K562 (cell line): ENCODE measurements around the gene CLGN. TPM values are rescaled to one million over a fixed set of nuclear protein-coding genes. Genes with fewer than 3 reads are reported as not detected.

Experiments used
- COPS2 ChIP-seq: fragments of 450-650 bp; conservative IDR thresholded peaks from 2 replicates; pipeline ENCODE4 v1.6.1; 2016; ENCODE audit warnings: mild to moderate bottlenecking, moderate library complexity
- CREBBP ChIP-seq: IDR thresholded peaks from one replicate; pipeline ENCODE4 v1.6.1; 2012; ENCODE audit warnings: low read depth, mild to moderate bottlenecking, control low read depth, inconsistent platforms, low read length
- EP400 ChIP-seq: fragments of 450-650 bp; IDR thresholded peaks from 2 replicates; pipeline ENCODE4 v1.6.1; 2017; ENCODE audit warnings: antibody characterized with exemption, mild to moderate bottlenecking, moderate library complexity
- KDM1A ChIP-seq, 2 experiments: fragments of 450-650 bp; IDR thresholded peaks; 2 replicates each; pipeline ENCODE4 v1.6.1; 2016; ENCODE audit warnings: mild to moderate bottlenecking in 2 of 2
- MAFK ChIP-seq: IDR thresholded peaks from 2 replicates; pipeline ENCODE4 v1.6.1; 2011; ENCODE audit warnings: low read length, improper control_type of control experiment
- NFIX ChIP-seq: fragments of 250-450 bp; sonication (Bioruptor Pico); IDR thresholded peaks from 2 replicates; pipeline ENCODE4 v1.4.0; 2020; ENCODE audit warnings: low read depth, mild to moderate bottlenecking, moderate library complexity
- OTX1 ChIP-seq: fragments of 450-650 bp; formaldehyde crosslinking; IDR thresholded peaks from 2 replicates; pipeline ENCODE4 v1.4.0; 2022; ENCODE audit warnings: mild to moderate bottlenecking
- PTRF ChIP-seq: fragments of 450-650 bp; IDR thresholded peaks from 2 replicates; pipeline ENCODE4 v1.6.1; 2016; ENCODE audit warnings: mild to moderate bottlenecking, missing genetic modification characterization, missing compliant biosample characterization
- RBM14 ChIP-seq: fragments of 200-400 bp; formaldehyde crosslinking; IDR thresholded peaks from 2 replicates; pipeline ENCODE4 v1.6.1; 2018; ENCODE audit warnings: low read depth, mild to moderate bottlenecking, low read length, moderate library complexity, borderline replicate concordance; ENCODE audit not compliant: insufficient read depth
- SNRNP70 ChIP-seq: fragments of 200-400 bp; formaldehyde crosslinking; optimal IDR thresholded peaks from 2 replicates; pipeline ENCODE3; 2017; ENCODE audit warnings: low read depth, low read length
- TCF7L2 ChIP-seq: fragments of 150-350 bp; IDR thresholded peaks from 2 replicates; pipeline ENCODE4 v1.6.1; 2016; ENCODE audit warnings: low read depth, mild to moderate bottlenecking, low read length, moderate library complexity
- TEAD4 ChIP-seq, 2 experiments: sonication (generic) in 1 of 2; formaldehyde crosslinking in 1 of 2; IDR thresholded peaks; 2 replicates each; pipeline versions ENCODE4 v1.6.1 to v1.8.0; 2012 to 2022; ENCODE audit warnings: borderline replicate concordance in 1 of 2, inconsistent platforms in 1 of 2, low read length in 1 of 2, mild to moderate bottlenecking in 1 of 2, missing genetic modification reagents in 1 of 2
- ZNF143 ChIP-seq: sonication (generic); formaldehyde crosslinking; IDR thresholded peaks from 2 replicates; pipeline ENCODE4 v1.9.0; 2022; ENCODE audit warnings: mild to moderate bottlenecking, missing genetic modification reagents
- ZNF584 ChIP-seq: fragments of 200-800 bp; sonication (Bioruptor generic); IDR thresholded peaks from 2 replicates; pipeline ENCODE4 v1.6.1; 2016; ENCODE audit warnings: low read depth, mild to moderate bottlenecking, missing genetic modification characterization, missing compliant biosample characterization
- polyA plus RNA-seq, 8 experiments: library from polyadenylated mRNA; depleted of rRNA in 4 of 8; stranded (reverse) in 5 of 8; unstranded in 3 of 8; fragments of >200 nt; fragmentation: Nextera tagmentation in 2 of 8; fragmentation: Illumina TruSeq in 1 of 8; extraction: Ambion mirVana in 2 of 8; extraction: Trizol in 1 of 8; gene quantifications; 2 replicates each; pipeline versions ENCODE4 v1.2.1 to v1.2.3, GENCODE V29; 2011 to 2014; ENCODE audit warnings: inconsistent platforms in 1 of 8, missing spikeins in 1 of 8
- total RNA-seq, 7 experiments: library from RNA; depleted of rRNA in 6 of 7; stranded (reverse); fragments of >200 nt in 6 of 7; fragmentation: Illumina TruSeq in 2 of 7; extraction: Trizol in 2 of 7; gene quantifications; 2 replicates each; pipeline versions ENCODE4 v1.2.1 to v1.2.3, GENCODE V29; 2011 to 2021; ENCODE audit warnings: low replicate concordance in 1 of 7
- TF ChIP-seq, protein P1 (sequence below): fragments of 450-650 bp; IDR thresholded peaks from 2 replicates; pipeline ENCODE4 v1.6.1; 2017; ENCODE audit warnings: antibody characterized with exemption, mild to moderate bottlenecking
- TF ChIP-seq, protein P2 (sequence below): fragments of 250-450 bp; sonication (Bioruptor Pico); IDR thresholded peaks from 2 replicates; pipeline ENCODE4 v1.8.0; 2021; ENCODE audit warnings: moderate library complexity, mild to moderate bottlenecking, inconsistent platforms
- TF ChIP-seq, protein P3 (sequence below): fragments of 450-650 bp; formaldehyde crosslinking; IDR thresholded peaks from 2 replicates; pipeline ENCODE4 v1.4.0; 2022; ENCODE audit warnings: mild to moderate bottlenecking, moderate library complexity
- TF ChIP-seq, protein P4 (sequence below): sonication (generic); formaldehyde crosslinking; IDR thresholded peaks from 2 replicates; pipeline ENCODE4 v1.8.0; 2022; ENCODE audit warnings: missing genetic modification reagents, mild to moderate bottlenecking, borderline replicate concordance
- TF ChIP-seq, protein P5 (sequence below): fragments of 450-650 bp; IDR thresholded peaks from 2 replicates; pipeline ENCODE4 v1.6.1; 2016; ENCODE audit warnings: low read depth, mild to moderate bottlenecking, moderate library complexity
- TF ChIP-seq, protein P6 (sequence below): sonication (generic); formaldehyde crosslinking; IDR thresholded peaks from 2 replicates; pipeline ENCODE4 v1.9.0; 2022; ENCODE audit warnings: mild to moderate bottlenecking, missing genetic modification reagents

CLGN gene
- total and polyA plus RNA-seq, 9 of the 15 experiments (the other 6 are each of a cell fraction or from before 2014, with no cell fraction given) = 0.22 to 3.6 (median 2.7) TPM

DNA sequence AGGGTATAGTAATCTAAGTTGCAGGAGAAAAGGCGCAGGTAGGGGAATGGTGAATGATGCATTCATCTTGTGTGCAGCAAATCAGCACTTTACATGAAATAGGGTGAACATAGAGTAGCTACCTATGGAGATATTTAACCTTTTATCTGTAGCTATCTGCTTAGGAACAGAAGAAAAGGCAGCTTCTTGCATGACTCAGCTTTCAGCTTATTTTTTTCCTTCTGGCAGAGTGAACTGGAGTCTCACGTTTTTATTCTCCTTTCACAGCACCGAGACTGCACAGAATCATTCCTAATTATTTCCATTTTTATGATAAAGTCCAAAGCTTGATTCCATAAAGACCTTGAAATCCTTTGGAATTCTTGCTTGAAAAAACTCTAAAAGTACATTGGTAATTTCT is 58.8 kb downstream of the CLGN start (continued):
- TF ChIP-seq PTRF (tag) (no peak), EP400 (0 out of 2 replicates have a peak, but pooled peaks have one; percentile 12), CREBBP (no peak), TEAD4 (IDR thresholded peaks at IDR 0.05; ENCODE audit: low read length) (no peak), TEAD4 (CRISPR knock-in tag; IDR thresholded peaks at IDR 0.05; ENCODE audit: borderline replicate concordance) (no peak), MAFK (peak; percentile 49; the same call in 1 of the 2 replicates), TCF7L2 (no peak), ZNF584 (no peak), COPS2 (no peak), SNRNP70 (no peak), RBM14 (no peak), KDM1A (IDR thresholded peaks at IDR 0.05) (no peak), OTX1 (CRISPR knock-in tag) (no peak), ZNF143 (CRISPR knock-in tag) (no peak), NFIX (CRISPR knock-in tag) (no peak)
- TF ChIP-seq, protein P1, sequence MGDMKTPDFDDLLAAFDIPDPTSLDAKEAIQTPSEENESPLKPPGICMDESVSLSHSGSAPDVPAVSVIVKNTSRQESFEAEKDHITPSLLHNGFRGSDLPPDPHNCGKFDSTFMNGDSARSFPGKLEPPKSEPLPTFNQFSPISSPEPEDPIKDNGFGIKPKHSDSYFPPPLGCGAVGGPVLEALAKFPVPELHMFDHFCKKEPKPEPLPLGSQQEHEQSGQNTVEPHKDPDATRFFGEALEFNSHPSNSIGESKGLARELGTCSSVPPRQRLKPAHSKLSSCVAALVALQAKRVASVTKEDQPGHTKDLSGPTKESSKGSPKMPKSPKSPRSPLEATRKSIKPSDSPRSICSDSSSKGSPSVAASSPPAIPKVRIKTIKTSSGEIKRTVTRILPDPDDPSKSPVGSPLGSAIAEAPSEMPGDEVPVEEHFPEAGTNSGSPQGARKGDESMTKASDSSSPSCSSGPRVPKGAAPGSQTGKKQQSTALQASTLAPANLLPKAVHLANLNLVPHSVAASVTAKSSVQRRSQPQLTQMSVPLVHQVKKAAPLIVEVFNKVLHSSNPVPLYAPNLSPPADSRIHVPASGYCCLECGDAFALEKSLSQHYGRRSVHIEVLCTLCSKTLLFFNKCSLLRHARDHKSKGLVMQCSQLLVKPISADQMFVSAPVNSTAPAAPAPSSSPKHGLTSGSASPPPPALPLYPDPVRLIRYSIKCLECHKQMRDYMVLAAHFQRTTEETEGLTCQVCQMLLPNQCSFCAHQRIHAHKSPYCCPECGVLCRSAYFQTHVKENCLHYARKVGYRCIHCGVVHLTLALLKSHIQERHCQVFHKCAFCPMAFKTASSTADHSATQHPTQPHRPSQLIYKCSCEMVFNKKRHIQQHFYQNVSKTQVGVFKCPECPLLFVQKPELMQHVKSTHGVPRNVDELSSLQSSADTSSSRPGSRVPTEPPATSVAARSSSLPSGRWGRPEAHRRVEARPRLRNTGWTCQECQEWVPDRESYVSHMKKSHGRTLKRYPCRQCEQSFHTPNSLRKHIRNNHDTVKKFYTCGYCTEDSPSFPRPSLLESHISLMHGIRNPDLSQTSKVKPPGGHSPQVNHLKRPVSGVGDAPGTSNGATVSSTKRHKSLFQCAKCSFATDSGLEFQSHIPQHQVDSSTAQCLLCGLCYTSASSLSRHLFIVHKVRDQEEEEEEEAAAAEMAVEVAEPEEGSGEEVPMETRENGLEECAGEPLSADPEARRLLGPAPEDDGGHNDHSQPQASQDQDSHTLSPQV = no peak
- TF ChIP-seq, protein P2, sequence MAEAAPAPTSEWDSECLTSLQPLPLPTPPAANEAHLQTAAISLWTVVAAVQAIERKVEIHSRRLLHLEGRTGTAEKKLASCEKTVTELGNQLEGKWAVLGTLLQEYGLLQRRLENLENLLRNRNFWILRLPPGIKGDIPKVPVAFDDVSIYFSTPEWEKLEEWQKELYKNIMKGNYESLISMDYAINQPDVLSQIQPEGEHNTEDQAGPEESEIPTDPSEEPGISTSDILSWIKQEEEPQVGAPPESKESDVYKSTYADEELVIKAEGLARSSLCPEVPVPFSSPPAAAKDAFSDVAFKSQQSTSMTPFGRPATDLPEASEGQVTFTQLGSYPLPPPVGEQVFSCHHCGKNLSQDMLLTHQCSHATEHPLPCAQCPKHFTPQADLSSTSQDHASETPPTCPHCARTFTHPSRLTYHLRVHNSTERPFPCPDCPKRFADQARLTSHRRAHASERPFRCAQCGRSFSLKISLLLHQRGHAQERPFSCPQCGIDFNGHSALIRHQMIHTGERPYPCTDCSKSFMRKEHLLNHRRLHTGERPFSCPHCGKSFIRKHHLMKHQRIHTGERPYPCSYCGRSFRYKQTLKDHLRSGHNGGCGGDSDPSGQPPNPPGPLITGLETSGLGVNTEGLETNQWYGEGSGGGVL (CRISPR knock-in tag) = no peak
- TF ChIP-seq, protein P3, sequence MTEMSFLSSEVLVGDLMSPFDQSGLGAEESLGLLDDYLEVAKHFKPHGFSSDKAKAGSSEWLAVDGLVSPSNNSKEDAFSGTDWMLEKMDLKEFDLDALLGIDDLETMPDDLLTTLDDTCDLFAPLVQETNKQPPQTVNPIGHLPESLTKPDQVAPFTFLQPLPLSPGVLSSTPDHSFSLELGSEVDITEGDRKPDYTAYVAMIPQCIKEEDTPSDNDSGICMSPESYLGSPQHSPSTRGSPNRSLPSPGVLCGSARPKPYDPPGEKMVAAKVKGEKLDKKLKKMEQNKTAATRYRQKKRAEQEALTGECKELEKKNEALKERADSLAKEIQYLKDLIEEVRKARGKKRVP (CRISPR knock-in tag) = no peak
- TF ChIP-seq, protein P4, sequence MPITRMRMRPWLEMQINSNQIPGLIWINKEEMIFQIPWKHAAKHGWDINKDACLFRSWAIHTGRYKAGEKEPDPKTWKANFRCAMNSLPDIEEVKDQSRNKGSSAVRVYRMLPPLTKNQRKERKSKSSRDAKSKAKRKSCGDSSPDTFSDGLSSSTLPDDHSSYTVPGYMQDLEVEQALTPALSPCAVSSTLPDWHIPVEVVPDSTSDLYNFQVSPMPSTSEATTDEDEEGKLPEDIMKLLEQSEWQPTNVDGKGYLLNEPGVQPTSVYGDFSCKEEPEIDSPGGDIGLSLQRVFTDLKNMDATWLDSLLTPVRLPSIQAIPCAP (CRISPR knock-in tag) = no peak
- TF ChIP-seq, protein P5, sequence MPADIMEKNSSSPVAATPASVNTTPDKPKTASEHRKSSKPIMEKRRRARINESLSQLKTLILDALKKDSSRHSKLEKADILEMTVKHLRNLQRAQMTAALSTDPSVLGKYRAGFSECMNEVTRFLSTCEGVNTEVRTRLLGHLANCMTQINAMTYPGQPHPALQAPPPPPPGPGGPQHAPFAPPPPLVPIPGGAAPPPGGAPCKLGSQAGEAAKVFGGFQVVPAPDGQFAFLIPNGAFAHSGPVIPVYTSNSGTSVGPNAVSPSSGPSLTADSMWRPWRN = no peak
- TF ChIP-seq, protein P6, sequence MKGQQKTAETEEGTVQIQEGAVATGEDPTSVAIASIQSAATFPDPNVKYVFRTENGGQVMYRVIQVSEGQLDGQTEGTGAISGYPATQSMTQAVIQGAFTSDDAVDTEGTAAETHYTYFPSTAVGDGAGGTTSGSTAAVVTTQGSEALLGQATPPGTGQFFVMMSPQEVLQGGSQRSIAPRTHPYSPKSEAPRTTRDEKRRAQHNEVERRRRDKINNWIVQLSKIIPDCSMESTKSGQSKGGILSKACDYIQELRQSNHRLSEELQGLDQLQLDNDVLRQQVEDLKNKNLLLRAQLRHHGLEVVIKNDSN (CRISPR knock-in tag) = no peak
